ENCODE data around the gene CDIP1.

GRCh38 chr16:4463522-4464163 lies 74.9 kb downstream of the CDIP1 start:
- TF ChIP-seq CTCF (conservative IDR thresholded peaks at IDR 0.05; ENCODE audit: low read length): no peak
- TF ChIP-seq EZH2phosphoT487 (IDR thresholded peaks at IDR 0.05; ENCODE audit: borderline replicate concordance, low read depth, low read length): no peak

Data from OCI-LY7 (cell line).